GM18873 (cell line): ENCODE results near the gene TGFBRAP1.

Experiments used
- ATAC-seq: cut with Tn5 transposase; IDR thresholded peaks from one replicate; pipeline ENCODE4 v1.9.1; 2021; ENCODE audit warnings: mild to moderate bottlenecking, moderate library complexity, moderate number of reproducible peaks; ENCODE audit not compliant: unreplicated experiment, low FRiP score

The TGFBRAP1 gene

GRCh38 chr2:105243961-105244360 is 85.6 kb downstream of the TGFBRAP1 start:
- no peak for ATAC-seq

- no peak for ATAC-seq
These were observed 87.1 kb downstream of the TGFBRAP1 start for GRCh38 chr2:105242286-105242993.

GRCh38 chr2:105241443-105241842 is 88.1 kb downstream of the TGFBRAP1 start, which contains the start of gene GPR45:
GPR45 (plus strand) TSS chr2:105241743; CDS start chr2:105241859, 116 bp downstream.
- ATAC-seq = no peak

- ATAC-seq = no peak
These were observed 89.6 kb downstream of the TGFBRAP1 start for GRCh38 chr2:105239924-105240323.

- ATAC-seq = no peak
These were observed 90.8 kb downstream of the TGFBRAP1 start for GRCh38 chr2:105238664-105239240.

GRCh38 chr2:105237045-105237765 is 92.3 kb downstream of the TGFBRAP1 start:
- no peak for ATAC-seq

GRCh38 chr2:105236060-105236424 is 93.5 kb downstream of the TGFBRAP1 start:
- no peak for ATAC-seq

- no peak for ATAC-seq
These were observed 94.0 kb downstream of the TGFBRAP1 start for GRCh38 chr2:105235388-105236059.

GRCh38 chr2:105231232-105231619 is 98.3 kb downstream of the TGFBRAP1 start:
- ATAC-seq = no peak

- no peak for ATAC-seq
These were observed 105.1 kb downstream of the TGFBRAP1 start for GRCh38 chr2:105224444-105224843.

GRCh38 chr2:105220604-105221003 is 108.9 kb downstream of the TGFBRAP1 start:
- no peak for ATAC-seq

- no peak for ATAC-seq
These were observed 113.8 kb downstream of the TGFBRAP1 start for GRCh38 chr2:105215586-105216192.
